ENCODE data around the gene GFRA4.
"Not testable (repeated sequence)": the region's sequence is repeated elsewhere in the genome, so short reads cannot be mapped to it uniquely, and the experiment has no call there.

Gene GFRA4

GRCh38 chr20:3615171-3615840 is 47.9 kb downstream of the GFRA4 start:
- not testable (repeated sequence) for DNase-seq (ENCODE audit: low spot score)

GRCh38 chr20:3614466-3614865 is 48.7 kb downstream of the GFRA4 start:
- no peak for DNase-seq (ENCODE audit: low spot score)

DNA sequence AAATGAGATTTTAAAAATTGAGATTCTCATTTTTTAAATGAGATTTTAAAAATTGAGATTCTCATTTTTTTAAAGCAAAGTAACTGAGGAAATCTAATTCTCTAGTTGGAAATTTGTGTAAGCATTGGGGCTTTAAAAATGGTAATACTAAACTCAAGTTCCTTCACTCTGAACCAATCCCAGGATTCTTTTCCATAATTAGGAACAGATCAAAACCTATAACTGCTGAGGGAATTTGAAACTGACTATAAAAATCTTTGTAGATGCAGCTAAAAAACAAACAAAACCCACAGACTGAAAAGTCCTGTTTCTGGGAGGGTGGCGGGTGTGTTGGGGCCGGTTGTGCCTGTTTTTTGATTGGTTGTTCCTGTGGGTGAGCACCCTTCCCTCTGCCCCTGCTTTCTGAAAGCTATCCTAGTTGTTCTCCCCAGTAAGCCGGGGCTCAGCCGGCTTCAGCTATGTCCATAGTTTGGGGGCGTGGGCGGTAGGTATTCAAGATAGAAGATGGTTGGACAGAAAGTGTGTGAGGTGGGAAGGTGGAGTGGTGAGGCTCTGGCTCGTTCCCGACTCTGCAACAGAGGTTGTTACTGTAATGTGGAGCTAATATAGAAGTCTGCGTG is 49.3 kb downstream of the GFRA4 start:
- DNase-seq (ENCODE audit: low spot score): no peak

GRCh38 chr20:3612795-3613572 is 50.2 kb downstream of the GFRA4 start:
- no peak for DNase-seq (ENCODE audit: low spot score)

- no peak for DNase-seq (ENCODE audit: low spot score)
Observed at GRCh38 chr20:3611901-3612300, 51.3 kb downstream of the GFRA4 start.

All from CD4-positive, alpha-beta T cell treated with Interleukin-2 at 100 ng/mL for 4 hours (primary cell).